GM21619 (cell line): Measurements from ENCODE around the gene IGSF3.
"Not testable (repeated sequence)": the region's sequence is repeated elsewhere in the genome, so short reads cannot be mapped to it uniquely, and the experiment has no call there.

Experiments used
- ATAC-seq: cut with Tn5 transposase; IDR thresholded peaks from one replicate; pipeline ENCODE4 v1.9.1; 2021; ENCODE audit not compliant: unreplicated experiment

IGSF3 gene

DNA sequence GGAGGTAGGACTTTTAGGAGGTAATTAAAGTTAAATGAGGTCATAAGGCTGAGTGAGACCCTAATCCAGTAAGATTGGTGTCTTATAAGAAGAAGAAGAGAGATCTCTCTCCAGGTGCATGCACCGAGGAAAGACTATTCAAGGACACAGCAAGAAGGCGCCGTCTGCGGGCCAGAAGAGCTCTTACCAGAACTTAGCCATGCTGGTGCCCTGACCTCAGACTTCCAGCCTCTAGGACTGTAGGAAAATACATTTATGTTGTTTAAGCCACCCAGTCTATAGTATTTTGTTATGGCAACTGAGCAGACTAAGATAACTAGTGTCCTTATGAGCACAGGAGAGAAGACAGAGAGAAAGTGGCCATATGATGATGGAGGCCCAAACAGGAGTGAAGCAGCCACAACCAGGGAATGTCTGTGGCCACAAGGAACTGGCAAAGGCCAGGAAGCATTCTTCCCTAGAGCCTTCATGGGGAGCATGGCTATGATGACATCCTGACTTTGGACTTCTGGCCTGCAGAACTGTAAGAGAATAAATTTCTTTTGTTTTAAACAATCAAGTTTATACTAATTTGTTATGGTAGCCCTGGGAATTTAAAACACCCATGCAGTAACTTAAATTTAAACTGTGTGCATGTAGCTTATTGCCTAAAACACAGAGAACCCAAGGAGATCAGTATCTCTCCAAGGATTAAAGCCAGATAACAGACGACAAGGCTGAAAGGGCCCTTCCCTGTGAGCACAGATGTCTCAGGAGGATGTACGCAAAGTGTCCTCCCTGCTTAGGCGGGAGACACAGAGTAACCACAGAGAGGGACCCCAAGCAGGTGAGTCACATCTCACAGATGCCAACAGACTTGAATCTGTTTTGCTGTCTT is 86.8 kb downstream of the IGSF3 start:
- no peak for ATAC-seq

DNA sequence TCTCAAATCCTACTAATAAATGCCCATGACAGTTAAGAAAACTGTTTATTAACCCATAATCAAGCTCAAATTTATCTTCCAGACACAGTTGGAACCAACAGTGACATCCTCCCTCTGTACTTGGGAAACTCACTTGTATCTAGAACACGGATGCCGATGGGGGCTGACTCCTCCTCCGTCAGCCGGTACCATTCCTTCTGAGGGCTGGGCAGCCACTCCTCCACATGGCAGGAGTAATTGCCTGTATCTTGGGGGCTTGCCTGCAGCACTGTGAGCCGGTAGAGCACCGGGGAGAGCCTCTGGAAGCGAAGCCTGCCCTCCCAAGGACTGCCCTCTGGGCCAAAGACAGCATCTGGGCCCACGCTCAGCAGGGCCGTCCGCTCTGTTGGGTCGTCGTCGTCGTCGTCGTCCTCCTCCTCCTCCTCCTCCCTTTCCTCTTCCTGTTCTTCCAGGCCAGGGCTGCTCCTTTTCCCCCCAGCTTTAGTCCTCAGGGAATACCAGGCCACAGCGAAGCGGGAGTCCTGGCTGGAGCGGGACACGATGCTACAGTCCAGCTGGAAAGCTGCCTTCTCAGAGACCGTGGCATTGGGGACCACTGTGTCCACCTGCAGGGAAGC is 88.2 kb downstream of the IGSF3 start:
- no peak for ATAC-seq

DNA sequence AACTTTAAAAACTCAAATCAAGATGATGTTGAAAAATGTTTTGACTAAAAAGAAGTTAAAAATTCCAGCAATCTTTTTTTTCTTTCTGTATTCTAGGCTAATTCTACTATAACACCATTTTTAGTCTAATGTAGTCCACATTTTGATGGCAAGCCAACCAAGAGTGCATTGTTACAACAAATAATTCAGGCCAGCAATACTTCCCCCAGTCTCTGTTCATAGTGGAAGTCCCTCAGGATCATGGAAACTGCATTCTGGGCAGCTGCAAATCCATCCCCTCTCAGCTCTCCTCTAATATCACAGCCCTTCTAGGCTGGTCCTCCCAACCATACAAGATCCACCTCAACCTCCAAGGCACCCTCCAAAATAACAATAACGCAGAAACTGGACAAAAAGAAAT is 89.0 kb downstream of the IGSF3 start:
- no peak for ATAC-seq

DNA sequence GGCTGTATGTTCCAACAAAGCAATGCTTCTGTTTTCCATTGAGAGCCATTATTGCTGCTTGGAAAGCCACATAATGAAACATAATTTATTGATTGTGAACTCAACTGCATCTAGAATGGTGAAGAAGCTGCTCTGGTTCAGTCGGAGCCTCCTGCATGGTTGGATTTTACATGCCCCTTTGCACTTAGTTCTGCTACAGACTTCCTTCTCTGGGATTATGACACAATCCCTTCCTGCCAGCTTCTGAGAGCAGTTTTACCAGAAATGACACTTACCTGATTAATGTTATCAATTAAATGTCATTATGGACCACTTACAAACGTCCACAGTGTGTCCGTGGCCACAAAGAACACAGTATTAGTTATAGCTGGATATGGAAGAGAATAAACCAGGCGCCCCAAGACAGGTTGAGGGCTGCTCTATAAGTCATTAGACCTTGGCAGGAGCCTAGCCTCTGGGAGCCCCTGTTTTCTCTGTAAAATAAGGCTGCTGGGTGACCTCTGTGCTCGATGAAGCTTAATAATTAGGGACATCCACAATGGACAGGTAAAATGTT is 89.7 kb downstream of the IGSF3 start:
- no peak for ATAC-seq

DNA sequence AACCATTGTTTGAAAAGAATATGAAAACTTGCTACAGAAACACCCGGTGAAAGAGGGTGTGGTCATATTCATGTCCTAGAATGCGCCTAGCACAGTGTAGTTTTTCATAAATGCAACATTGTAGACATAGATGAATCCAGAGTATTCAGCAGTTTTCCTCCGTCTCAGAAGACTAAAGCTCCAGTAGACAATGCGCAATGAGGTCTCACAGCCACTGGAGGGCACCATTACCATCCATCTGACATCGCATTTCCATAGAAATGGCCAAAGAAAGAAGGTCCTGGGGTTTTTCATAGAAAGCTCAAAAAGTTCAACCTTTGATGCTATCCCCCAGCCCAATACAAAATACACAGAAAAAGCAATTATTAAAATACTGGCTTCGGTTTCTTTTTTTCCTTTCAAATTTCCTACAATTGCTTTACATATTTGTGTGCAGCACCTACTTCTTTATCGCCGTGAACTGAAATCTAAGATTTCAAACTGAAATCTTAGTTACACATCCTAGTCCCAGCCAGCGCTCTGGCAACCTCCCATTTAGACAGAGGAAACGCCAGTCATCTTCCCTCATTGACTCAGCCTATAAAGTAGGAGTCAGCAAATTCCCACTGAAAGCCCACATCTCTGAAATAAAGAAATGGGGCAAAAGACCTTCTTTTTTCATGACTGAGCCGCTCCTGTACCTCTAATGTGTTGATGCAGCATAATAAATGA is 92.8 kb downstream of the IGSF3 start:
- ATAC-seq = no peak

DNA sequence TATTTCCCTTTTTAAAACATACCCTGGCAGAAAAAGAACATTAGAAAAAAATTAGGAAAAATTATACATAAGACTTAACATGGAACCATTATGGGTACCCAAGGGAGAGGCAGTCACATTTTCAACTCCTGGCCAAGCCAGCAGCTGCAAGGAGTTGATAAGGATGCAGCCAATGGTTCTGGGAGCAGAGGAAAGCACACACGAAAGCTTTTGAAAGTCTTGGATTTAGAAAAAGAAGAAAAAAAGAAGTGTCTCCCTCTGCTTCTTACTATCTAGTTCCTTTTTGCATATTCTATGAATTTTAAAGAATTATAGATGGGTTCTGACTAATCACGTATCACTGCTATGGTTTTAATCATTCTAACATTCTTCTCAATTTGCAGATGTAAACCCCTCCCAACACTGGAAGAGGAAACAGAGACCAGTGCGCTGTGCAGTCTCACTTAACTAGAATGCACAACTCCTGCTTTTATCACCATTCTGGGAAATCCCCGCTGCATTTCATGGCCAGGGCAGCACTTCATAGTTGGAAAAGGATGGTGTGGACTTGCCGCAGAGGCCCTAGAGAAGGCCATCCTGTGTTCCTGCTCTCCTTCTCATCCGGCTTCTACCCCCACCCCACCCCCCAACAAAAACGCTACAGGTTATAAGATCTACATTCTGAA is 94.0 kb downstream of the IGSF3 start:
- ATAC-seq = no peak

DNA sequence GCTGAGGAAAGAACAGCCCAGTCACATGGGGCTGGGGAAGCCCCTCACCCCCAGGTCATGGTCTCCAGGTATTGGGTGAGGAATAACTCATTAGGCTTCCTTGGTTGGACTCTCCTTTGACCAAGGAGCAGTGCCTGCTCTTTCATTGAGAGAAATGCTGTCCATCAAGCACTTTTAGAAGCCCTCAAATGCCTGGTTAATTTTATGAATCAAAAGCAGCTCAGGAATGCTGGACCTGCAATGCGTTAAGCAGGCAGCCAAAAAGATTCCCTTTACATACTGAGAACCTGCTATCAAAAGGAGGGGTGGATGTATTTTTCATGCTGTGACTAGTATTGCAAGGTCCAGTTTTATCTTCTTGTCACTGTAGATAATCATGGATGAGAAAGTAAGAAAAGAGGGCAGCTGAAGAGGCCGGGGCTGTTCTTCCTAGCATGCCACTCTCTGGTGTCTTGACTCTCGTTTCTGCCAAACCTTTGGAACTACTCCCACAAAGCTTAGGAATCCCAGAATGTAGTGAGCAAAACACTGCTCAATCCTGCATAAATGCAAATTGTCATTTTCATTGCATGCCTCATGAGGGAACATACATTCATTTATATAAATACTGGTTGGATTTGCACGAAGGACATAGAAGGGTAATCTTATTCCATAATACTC is 94.6 kb downstream of the IGSF3 start:
- ATAC-seq = no peak

DNA sequence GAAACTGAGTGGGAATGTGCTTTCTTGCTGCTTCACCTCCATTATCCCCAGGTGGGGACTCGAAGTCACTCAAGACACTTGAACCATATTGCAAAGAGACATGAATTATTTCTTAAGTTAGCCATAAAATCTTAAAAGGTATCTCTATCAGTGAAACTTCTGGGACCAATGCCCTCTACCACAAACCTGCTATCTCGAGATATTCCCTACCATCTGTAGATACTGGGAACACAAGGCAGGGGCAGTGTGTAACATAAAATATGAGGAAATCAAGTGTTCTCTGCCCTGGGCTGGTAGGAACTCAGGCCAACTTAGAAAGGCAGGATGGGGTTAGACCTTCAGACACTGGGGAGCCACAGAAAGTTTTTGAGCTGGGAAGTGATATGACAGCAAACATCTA is 95.4 kb downstream of the IGSF3 start:
- ATAC-seq = no peak

DNA sequence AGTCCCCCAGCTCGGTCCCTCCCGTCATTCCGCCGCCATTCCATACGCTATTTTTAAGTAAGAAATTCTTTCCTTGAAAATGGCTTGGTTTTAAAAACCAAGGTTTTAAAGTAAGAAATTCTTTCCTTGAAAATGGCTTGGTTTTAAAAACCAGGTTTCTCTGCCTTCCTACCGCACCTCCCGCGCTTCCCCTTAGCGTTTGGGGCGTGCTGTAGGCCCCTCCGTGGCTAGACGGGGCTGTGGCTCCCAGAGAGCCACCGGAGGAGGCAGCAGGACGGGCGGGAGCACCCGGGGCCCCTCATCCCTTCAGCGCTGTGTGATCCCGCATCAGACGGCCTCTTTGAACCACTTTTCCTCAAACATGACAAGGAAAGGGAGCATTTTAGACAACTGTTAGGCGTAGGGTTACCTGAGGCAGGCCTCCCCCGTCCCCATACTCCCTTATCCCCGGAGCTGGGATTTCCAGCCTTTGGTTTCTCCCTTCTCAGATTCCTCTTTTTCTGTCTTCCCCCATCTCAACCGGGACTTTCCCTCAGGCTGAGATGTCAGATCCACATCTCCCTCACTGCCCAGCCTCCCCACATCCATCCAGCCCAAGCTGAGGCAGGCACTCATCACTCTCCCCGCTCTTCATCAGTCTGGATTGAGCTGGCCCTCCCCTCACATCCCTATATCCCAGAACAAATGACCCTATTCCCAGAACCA is 96.2 kb downstream of the IGSF3 start:
- ATAC-seq = no peak

DNA sequence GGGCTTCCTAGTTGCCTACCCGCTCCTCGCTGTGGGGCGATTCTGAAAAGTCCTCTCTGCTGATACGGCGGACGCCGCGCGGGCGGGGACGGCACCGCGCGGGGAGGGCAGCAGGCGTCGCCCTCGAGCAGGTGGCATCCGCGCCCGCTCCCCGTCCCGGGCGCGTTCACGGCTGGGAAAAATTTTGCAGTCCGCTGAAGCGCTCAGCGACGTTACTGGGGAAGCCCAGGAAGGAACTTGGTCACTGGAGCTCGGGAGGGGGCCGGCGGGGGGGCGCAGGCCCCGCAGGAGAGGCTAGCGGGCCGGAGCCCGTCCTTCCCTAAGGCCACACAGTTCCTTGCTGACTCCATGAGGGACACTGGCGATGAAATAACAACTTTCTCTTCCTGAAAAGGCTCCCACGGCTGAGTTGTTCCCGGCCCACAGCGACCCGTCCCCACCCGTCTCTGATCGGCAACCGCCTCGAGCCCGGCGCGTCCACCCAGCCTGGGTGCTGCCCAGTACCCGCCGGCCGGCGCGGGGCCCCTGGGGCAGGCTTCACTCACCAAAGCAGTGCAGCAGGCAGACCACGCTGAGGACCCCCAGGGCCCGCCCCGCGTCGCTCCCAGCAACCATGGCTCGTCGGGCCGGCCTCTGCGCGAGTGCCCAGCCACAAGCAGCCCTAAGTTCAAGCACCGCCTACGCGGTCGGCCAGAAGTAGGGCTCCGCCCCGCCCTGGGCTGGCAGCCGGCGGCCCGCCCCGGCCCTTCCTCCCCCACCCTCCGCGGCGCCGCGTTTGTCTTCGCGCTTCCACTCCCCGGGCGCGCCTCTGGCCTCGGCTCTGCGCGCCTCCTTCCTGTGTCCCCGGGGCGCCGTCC is 96.9 kb downstream of the IGSF3 start, which contains the start of gene CD58:
Gene CD58, minus strand, starts transcription at position 669 of the 857 bp plus-strand sequence. Its CDS starts 54 bp downstream, at position 615.
- peak; percentile 51 for ATAC-seq

DNA sequence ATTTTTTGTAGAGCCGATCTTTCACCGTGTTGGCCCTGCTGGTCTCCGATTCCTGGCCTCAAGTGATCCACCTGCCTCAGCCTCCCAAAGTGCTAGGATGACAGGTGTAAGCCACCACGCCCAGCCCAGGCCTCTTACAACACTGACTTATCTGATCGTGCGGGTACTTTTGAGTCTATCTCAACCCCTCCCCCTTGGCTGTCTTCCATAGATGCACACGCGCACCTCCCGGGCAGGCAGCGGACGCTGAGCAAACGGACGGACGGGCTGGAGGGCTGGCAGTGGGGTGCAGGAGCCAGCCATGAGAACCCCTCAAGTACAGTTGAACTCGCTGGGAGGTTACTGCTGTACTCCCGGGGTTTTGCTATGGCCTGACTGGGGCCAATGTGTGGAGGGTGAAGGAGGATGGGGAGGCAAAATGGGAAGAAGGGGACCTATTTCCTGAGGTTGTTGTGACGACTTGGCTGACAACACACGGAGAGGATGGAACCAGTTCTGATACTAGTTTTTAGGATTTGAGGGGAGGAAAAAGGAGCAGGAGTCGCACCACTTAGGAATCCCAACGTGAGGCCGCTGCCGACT is 97.7 kb downstream of the IGSF3 start:
- no peak for ATAC-seq

DNA sequence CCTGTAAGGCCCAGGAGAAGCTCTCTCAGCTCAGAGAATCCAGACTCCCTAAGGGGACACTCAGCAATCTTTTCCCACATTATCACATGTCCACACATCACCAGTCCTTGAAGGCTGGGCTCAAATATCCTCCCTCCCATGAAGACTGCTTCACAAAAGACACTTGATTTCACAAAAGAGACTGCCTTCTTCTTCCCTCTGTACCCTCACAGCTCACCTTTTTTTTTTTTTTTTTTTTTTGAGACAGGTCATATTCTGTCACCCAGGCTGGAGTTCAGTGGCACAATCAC is 98.2 kb downstream of the IGSF3 start:
- ATAC-seq = no peak

DNA sequence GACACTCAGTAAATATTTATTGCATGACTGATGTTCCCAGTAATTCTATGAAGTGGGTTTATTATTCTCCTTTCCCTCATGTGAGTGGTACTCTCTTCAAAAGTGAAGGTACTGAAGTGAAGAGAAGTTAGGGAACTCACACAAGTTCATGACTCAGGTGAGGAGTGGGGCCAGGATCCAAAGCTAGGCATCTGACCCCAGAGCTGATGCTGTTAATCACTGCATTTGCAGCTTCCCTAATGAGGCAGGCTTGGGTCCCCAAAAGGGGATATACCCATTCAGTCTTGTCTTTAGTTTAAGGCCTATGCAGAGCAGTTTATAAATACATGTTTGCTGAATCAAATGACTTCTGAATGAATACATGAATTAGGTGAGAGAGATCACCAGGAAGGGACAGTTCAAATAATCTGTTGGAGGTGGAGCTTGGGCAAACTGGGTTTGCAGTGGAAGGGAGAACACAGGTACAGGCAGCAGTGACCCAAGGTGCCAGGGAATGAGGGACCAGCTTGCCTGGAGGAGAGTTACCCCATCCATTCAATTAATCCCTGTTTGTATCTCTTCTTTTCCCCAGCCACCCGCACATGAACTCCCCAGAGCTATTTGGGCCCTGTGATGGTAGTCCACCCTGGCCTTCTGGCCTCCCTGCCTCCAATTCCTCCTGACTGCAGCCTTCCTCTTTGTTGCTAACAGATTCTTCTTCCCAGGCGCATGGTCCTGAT is 98.7 kb downstream of the IGSF3 start:
- ATAC-seq = no peak

DNA sequence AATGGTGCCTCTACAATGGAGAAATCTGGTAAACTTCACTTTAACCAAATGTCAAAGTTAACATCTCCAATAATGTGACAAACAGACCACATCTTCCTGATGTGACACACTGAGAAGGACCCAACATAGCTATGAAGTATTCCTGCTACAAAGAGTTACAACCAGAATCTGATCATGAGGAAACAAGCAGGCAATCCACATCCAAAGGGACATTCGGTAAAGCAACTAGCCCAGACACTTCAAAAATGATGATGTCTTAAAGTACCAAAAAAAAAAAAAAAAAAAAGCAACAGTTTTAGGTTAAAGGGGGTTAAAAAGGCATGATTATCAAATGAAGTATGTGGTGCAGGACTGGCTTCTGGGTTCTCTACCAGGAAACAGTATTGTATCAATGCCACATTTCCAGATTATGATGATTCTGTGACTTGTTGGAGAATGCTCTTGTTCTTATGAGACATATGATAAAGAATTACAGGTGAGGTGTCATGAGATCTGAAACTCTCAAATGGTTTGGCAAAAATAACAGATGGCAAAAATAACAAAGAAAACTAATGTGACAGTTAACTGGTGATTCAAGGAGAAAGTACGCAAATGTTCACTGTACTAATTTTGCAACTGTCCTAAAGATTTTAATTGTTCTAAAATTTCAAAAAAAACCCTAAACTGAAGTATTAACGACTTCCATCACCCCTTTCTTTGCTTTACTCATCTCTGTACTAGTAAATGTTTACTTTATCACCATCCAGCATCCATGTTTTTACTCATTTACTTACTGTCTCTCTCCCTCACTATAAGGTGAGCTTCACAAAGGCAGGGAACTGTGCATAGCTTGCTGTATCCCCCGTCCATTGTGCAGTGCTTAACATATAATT is 99.5 kb downstream of the IGSF3 start:
- ATAC-seq = no peak

DNA sequence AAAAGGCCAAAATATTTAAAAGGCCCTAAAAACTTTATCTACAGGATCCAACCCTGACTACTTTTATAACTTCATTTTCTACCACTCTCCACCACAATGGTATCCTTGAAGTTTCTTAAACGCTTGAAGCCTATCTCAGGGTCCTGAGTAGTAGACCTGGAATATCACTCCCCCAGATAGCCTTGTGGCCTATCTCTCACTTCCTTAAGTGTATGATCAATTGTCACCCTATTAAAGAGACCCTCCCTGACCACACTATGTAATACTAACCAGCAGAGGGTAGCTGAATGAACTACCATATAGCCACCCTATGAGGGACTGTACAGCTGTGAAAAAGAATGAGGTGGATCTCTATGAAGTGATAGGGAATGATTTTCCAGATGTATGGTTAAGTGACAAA is 102.3 kb downstream of the IGSF3 start:
- no peak for ATAC-seq

DNA sequence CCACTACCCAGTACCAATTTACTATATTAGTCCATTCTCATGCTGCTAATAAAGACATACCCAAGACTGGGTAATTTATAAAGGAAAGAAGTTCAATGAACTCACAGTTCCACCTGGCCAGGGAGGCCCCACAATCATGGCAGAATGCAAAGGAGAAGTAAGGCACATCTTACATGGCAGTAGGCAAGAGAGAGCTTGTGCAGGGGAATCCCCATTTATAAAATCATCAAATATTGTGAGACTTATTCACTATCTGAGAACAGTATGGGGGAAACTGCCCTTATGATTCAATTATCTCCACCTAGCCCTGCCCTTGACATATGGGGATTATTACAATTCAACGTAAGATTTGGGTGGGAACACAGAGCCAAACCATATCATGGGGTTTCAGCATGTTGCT is 103.1 kb downstream of the IGSF3 start:
- no peak for ATAC-seq

DNA sequence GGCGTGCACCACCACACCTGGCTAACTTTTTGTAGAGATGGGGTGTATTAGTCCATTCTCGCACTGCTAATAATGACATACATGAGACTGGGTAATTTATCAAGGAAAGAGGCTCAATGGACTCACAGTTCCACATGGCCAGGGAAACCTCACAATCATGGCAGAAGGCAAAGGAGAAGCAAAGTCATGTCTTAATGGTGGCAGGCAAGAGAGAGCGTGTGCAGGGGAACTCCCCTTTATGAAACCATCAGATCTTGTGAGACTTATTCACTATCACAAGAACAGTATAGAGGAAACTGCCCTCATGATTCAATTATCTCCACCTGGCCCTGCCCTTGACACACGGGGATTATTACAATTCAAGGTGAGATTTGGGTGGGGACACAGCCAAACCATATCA is 105.1 kb downstream of the IGSF3 start:
- not testable (repeated sequence) for ATAC-seq
